G401 (cell line): Measurements from ENCODE around the gene LANCL2. TPM values are rescaled to one million over a fixed set of nuclear protein-coding genes. Genes with fewer than 3 reads are reported as not detected.
A peak's percentile ranks its signal among the peaks of the same experiment; 100 is the strongest.

Experiments used
- DNase-seq: peaks from one replicate; pipeline ENCODE4 v3.0.0-alpha.2; 2015; ENCODE audit warnings: low spot score
- in situ Hi-C: cut with HindIII; loops from 2 replicates; pipeline ENCODE4 v1.10.0; 2016; ENCODE audit warnings: low sequenced_read_pairs, mixed read lengths
- total RNA-seq: library from RNA; depleted of rRNA; stranded (reverse); fragments of >200 nt; shearing (Covaris generic); gene quantifications from 2 replicates; pipeline ENCODE4 v1.2.3, GENCODE V29; 2014

LANCL2 gene
- total RNA-seq, 1 experiment from 2014 or later = 19.4 TPM

DNA sequence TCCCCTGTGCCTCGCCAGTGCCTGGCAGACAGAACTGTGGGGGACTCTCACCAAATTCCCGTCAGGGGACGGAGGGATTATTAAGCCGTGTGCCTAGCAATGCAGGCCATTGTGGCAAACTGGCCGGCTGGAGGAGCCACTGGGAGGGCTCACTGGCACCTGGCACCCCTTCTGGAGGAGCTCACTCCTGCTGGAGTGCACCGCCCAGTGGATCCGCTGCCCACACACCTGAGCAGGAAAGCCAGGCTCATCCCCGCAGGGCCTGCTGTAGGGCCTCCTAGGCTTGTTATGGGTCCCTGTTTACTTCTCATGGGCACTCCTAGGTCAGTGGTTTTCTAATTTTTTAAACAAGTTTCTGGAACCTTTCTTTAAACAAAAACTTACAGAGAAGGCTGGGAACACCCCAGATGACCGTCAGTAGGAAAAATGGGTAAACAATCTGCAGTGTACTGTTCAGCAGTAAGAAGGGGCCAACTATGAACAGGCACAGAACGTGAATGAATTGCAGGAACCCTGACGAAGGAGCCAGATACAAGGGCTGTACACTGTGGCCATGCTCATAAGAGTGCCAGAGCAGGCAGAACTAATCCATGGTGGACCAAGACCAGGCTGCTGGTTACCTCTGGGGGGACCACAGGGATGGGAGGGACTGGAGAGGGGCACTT, 64.8 kb downstream of the LANCL2 start:
- in situ Hi-C loops = no loop called here
- DNase-seq = no peak

DNA sequence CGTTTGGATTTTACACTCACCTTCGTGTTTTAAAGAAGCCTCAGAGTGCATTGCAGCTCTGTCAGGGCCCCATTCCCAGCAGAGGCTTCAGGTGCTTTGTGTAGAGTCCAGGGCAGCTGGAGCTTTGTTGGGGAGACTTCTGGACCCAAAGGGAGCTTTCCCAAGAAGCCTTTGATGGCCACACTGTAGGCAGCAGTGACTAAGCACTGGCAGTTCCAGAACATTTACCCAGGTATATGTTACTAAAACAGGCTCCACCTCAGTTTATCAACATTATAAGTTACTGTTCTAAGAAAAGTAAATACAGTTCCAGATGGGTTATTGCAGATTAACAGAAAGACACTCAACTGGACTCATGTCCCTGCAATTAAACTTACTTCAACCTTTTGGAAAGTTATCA, 66.8 kb downstream of the LANCL2 start:
- DNase-seq = no peak
- in situ Hi-C loops = no loop called here

DNA sequence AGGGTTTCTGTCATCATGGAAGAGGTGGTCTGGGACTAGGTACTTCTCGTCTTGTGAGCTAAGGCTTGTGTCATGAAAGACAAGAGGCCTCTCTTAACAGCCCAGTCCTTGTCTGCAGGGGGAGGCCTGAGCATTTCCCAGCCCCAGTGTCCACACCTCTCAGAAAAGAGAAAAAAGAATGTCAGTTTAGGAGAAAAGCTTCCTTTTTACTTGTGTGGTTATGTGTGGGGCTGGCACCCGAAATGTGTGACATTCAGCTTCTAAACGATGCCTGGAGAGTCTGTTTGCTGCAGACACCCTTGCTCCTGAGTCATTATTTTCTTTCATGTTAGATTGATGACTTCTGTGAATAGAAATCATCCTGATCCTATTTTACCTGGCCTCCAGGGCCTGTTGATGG, 67.4 kb downstream of the LANCL2 start:
- DNase-seq = no peak
- in situ Hi-C loops = no loop called here

DNA sequence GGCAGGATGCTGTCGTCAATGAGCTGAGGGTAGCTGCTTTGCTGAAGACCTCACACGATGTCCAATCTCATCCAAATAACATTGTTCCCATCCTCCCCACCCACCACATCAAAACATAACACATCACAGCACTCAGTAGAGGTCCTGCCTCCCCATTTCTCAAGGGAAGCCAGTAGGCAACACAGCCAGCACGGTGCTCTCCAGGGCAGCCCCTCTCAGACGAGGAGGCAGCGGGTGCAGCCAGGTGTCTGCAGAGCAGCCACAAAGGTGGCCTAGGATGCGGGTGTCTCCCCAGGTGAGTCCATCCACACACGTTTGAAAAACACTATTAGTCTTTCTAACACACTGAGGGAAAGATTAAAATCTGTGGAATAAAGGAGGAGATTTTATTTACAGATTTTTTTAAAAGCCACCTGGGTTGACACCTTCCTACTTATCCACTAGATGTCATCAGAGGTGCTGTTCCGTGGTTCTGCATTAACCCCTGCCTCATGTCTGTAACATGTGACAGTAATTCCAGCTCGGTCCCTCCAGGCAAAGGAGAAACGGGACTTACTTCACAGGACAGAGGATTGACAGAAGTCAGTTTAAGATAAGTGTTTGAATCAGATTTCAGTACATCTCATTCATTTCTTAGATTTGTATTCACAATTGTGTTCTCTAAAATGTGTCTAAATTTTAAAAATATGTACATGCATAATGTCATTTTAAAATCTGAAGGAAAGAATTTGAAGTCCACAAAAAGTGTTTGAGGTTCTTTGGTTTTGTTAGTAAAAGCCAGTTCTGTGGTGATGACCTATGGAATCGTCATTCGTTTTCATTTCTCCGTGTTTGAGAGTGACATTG, 68.0 kb downstream of the LANCL2 start:
- DNase-seq = peak; percentile 60
- in situ Hi-C loops = no loop called here

DNA sequence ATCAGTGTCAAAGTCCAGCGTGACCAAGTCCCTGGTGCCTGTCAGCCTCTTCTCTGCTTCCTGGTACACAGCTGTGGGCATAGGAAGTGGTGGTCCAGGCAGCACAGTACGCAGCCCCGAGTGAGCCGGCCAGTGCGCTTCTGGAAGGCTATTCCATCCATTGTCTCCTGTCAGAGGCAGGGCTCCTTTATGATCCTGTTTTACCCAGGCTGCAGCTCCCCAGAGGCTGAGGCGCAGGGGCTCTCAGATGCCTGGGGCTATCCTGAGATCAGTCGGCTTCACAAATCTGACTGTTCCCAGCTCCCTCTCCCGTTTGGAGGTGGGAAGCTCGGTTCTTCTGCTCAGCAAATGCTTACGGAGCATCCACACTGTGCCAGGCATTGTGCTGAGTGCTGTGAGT, 70.3 kb downstream of the LANCL2 start:
- no peak for DNase-seq
- in situ Hi-C loops = no loop called here

DNA sequence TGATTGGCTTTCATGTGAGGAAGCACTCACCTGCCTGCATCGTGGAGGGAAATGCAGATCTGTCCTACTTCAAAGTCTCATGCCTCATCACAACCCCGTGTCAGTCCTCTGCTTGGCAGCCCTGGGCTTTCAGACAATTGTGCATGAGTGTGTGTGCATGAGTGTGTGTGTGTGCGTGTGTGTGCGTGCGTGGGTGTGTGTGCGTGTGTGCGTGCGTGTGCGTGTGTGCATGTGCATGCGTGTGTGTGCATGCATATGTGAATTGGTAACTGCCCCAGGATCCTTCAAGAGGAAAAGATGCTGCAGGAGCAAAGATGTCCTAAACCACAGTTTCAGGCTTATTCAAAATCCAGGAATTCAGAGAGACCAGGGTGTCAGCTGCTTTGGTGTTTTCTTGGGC, 71.3 kb downstream of the LANCL2 start:
- DNase-seq = no peak
- in situ Hi-C loops = no loop called here

DNA sequence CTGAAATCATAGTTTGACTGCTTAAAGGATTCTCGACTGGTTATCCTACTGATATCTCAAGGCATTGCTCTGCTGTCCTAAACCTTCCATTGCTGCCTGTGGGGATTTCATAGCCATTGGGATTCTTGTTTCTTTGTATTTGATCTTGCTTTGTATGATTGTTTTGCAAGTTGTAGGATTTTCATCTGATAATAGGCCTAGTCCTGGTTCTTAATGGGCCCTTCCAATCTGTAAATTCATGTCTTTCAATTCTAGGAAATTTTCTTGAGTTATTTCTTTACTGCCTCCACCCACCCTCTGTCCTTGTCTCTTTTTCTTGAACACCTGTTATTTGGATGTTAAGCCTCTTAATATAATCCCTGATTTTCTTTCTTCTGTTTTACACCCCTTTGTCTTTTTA, 72.2 kb downstream of the LANCL2 start:
- DNase-seq = no peak
- in situ Hi-C loops = no loop called here

DNA sequence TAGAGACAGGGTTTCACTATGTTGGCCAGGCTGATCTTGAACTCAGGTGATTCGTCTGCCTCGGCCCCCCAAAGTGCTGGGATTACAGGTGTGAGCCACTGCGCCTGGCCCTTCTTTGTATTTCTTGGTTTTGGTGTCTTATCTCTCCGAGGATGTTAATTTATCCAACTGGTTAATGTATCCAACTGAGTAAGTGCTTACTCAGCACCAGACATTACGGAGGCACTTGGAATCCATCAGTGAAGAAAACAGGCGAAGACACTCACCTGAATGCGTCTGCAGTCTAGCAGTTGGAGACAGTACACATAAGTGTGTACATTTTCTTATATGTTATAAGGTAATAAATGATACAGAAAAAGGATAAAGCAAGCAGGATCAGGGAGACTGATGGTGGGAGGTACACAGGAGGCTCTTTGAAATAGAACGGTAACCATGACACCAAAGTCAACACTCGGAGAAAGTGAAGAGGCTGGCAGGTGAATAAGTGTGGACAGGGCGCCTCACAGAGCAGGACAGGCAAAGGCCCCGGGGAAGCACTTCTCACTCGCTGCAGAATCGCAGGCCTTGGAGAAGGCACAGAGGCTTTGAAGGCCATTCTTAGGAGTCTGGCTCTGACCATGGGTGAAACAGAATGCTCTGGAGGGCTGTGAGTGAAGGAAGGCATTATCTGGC, 73.1 kb downstream of the LANCL2 start:
- DNase-seq = no peak
- in situ Hi-C loops = no loop called here

DNA sequence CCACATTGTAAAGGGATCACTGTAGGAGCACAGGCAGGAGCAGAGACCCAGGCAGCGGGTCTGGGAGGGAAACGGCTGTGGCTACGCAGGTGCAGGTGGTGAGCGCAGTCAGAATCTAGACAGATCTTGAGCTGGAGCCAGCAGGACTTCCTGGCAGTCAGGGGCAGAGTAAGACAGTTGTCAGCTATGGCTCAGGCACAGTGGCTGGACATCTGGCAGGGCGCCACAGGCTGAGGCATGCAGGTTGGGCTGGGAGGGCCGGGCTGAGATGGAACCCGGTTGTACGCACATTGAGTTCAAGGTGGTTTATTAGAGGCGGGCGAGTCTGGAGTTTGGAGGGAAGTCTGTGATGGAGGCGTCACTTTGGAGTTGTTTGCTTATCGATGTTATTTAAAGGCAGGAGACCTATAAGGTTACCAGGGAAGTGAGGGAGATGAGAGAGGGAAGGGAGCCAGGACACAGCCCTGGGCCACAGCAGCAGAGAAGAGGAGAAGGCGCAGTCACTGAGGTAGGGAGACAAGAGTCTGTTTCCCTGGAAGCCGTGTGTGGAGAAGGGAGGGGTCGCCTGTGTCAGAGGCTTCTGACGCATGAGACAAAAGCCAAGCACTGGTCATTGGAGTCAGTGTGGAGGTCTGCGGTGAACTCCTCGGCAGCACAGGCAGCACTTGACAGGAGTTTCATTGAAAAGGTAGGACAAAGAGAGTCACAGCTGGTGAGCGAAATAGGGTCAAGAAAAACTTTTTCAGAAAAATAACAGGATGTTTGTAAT, 73.8 kb downstream of the LANCL2 start:
- in situ Hi-C loops = no loop called here
- DNase-seq = peak; percentile 84

DNA sequence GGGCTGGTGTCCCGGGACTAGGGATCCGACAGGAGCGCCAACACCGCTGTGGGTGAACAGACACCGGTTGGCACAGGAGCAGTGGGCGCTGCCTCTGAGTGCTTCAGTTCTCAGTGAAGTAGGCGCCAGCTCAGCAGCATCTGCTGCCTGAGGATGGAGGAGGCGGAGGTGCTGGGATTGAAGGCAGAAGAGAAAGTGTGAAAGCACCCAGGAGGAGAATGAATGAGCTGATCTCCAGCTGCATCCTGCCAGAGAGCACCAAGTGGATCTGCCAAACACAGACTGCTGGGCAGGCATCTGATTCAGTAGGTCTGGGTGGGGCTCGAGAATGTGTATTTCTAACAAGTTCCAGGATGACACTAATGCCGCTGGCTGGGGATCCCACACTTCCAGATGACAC, 74.5 kb downstream of the LANCL2 start:
- DNase-seq = peak; percentile 38
- in situ Hi-C loops = no loop called here

DNA sequence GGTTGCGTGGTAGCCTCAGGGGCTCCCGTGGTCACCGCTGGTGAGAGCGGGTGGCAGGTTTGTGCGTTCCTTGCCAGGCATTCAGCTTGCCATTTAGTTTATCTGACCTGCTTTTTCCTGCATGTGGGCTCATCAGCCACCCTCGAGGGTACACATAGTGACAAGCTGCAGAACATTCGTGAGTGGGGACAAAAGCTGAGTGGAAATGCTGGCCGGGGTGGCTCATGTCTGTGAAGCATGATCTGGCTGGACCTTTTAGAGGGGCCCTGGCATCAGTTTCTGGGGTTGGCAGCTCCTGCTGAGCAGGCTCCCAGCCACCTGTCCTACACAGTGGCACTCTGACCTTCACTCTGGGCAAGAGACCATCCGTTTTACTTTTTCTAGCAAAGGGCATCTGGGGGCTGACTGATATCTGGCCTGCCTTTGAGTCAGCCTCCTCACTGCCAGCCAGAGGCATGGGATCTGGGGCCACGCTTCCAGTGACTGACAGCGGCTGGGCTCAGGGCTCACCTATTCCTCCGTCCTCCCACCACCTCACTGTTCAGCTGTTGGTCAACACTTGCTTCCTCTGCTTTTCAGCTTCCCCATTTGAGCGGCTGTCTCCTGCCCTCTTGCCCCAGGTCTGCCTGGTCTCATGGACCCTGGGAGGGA, 75.0 kb downstream of the LANCL2 start:
- in situ Hi-C loops = no loop called here
- peak; percentile 20 for DNase-seq

DNA sequence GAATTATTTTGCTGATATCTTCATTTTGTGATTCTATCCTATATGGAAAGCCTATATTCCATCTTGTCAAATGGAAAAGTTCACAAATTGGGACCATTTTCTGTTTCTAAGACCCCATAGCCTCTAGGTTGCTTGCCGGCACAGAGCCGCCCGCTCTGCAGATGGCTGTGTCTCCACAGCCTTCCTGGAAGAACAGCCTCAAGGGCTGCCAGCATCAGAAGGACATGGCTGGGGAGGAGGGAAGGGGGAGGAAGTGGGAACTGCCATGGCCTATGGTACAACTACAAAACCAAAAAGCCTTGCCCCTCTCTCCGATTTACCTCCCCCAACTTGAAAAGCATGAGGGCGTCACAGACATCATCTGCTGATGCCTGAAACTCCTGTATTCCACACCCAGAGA, 75.9 kb downstream of the LANCL2 start:
- in situ Hi-C loops = no loop called here
- no peak for DNase-seq

DNA sequence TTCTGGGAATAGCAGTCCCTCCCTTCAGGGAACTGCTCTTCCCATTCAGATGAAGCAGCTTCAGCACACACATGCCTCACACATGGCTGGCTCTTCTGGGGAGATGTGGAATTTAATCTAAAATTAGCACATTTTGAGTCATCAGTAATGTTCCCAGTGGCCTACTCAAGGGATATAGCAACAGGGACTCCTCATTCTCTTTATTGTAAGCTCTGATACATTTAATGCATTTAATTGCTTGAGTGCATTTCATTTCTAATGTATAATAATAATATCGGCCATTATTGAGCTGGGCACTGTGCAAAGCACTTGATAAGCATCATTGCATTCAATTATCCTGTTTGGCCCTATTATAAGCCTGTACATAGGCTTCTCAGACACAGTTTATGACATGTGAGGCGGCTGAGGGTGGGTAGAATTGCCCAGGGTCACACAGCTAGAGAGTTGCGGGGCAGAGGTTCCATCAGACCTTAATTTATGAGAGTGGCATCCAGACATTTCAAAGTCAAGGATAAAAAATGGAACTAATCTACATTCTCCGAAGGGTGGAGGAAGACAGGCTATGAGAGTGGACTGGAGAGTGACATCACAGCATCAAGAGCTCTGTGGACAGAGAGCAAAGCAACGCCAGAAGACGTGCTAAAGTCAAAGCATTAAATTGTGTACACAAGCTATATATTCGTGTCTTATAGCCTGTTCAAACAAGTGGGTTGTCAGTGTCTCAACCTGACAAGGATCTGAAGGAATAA, 76.8 kb downstream of the LANCL2 start:
- in situ Hi-C loops = no loop called here
- DNase-seq = no peak

DNA sequence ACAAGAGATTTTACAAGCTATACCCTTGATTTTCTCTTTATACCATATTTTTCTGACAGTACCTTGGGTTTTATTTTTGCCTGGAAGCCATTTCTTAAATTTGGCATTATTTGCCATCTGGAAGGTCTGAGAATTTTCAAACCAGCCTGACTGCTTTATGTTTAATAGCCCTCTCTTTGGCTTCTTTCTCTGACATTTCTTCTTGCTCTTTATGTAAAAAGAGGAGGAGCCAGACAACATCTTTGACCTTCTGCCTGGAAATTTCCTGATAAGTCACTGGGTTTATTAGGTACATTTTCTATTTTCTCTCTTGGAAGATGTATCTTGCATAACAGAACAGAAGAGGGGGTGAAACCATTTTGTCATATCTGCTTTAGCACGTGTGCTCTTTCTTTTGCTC, 79.6 kb downstream of the LANCL2 start:
- in situ Hi-C loops = no loop called here
- DNase-seq = no peak

DNA sequence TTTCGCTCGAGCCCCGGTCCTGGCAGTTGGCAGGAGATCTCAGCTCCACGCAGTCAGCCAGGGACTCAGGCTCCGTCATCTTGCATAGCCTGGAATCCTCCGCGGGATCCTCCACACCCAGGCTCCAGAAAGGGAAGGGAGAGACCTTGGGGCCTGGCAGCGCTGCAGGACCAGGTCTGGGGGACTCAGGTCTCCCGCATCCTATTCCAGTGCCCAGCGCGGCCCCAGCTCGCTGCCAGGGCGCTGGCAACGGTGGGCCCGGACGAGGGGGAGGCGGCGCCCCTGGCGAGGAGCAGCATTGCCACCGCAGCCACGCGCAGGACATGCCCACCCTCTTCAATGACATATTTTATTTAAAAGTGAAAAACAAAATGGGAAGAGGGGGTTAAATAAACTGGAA, 83.4 kb downstream of the LANCL2 start:
- peak; percentile 12 for DNase-seq
- in situ Hi-C loops = no loop called here

DNA sequence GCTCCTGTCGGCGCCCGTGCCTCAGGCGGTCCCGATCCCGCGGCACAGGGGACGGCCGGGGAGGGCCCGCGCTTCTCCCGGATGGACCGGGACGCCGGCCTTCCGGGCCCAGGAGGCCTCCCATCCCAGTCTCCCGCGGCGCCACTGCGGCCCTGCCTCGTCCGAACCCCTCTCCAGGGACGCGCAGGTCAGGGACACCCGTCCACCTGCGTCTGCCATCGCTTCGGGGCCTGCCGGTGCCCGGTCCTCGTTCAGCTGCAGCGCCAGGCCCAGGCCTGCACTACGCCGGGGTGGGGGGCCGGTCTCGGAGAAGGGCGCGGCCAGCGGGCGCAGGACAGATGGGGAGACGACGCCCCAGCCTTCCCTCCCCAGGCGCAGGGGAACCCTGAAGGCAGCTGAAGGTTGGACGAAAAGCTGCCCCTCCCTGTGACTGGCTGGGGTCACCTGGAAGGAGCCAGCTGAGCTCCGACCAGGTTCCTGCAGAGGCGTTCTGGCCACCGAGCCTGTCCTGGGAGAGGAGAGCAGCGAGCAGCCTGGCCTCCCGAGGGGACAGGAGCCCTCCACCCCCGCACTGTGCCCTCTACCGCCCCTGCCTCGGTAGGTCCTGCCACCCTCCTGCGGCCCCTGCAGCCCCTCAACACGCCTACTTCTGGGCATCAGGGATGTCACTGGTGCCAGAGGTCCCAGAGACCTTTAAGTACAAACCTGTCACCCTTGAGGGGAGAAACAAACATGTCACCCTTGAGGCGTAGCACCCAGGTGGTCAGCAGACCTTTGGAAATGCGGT, 84.3 kb downstream of the LANCL2 start:
- in situ Hi-C loops = no loop called here
- no peak for DNase-seq

DNA sequence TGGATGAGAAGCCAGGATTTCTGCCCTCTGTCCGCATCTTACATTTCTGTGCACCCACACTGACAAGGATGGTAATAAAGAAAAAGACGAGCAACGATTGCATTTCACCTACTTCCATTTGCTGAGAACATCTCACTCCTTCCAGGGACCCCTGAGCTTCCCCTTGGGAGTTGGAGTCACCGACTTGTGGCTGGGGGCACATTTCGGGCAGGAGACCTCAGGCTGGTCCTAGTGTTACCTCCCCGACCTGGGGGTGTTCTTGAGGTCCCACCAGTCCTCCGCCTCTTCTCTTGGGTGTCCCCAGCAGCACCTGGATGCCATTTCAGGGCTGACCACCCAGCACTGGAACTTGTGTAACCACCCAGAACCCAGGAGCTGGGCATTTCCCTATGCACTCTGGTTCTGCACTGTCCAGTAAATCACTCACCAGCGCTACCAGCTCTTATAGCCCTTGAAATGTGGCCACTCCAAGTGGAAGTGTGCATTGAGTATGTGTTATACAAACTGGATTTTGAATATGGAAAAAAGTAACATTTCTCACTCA, 84.9 kb downstream of the LANCL2 start:
- in situ Hi-C loops = no loop called here
- no peak for DNase-seq

DNA sequence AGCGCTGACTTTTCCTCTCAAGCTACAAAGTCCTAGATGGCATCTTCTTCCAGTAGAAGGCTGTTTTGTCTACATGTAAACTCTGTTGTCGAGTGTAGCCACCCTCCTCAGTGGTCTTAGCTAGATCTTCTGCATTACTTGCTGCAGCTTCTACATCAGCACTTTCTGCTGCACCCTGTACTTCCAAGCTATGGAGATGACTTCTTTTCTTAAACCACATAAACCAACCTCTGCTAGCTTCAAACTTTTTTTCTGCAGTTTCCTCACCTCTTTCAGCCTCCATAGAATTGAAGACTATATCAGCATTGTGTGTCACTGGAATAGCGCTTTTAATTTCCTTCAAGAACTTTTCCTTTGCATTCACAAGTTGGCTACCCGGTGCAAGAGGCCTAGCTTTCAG, 87.8 kb downstream of the LANCL2 start:
- in situ Hi-C loops = no loop called here
- DNase-seq = no peak
